GM20431 (cell line): ENCODE data around the gene COL15A1.

Experiments
- in situ Hi-C: fragments of 300-500 bp; cut with MseI, MboI; formaldehyde crosslinking; loops from one replicate; pipeline ENCODE4 v1.15.0; 2020; ENCODE audit warnings: low sequenced_read_pairs; ENCODE audit not compliant: unreplicated experiment

Gene COL15A1

DNA sequence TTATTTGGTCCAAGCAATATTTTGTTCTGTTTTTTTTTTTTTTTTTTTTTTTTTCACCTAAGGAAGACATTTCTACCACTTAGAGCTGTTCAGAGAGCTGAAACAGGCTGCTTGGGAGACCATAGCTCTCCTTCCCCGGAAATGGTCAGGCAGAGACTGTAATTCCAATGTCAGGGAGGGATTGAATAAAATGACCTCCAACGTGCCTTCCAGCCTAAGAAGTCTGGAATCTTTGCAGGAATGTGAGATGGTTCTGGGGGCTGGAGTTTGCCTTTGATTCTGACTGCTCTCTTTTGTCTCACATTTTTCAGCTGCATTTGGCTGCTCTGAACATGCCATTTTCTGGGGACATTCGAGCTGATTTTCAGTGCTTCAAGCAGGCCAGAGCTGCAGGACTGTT is 122.9 kb downstream of the COL15A1 start:
- in situ Hi-C loops, result no loop called here

DNA sequence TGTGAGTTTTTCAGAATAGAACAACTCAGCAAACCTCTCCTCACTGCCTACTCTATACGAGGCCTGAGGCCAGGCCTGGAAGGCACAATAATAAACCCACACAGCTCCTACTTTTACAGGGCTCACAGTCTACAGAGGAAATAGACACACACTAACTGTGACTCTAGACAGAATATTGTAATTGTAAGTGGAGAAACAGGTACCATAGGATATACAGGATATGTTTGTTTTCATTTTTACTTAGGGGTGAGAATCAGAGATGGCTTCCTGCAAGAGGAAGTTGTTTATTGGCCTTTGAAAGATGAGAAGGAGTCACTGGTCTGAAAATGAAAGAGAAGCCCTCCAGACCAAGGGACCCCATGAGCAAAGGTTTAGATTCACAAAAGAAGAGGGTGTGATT is 125.4 kb downstream of the COL15A1 start:
- in situ Hi-C loops, result no loop called here

DNA sequence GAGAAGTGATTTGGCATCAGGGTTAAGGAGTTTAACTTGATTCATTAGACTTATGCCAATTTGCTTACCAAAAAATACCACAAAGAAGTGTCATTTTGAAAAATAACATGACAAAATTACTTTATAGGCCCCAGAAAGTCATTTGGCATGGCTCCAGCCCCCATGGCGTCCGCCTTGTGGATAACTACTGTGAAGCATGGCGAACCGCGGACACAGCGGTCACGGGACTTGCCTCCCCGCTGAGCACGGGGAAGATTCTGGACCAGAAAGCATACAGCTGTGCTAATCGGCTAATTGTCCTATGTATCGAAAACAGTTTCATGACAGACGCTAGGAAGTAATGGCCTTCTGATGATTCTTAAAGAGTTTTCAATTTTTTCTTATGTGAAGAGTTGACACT is 125.8 kb downstream of the COL15A1 start:
- in situ Hi-C loops, result no loop called here

DNA sequence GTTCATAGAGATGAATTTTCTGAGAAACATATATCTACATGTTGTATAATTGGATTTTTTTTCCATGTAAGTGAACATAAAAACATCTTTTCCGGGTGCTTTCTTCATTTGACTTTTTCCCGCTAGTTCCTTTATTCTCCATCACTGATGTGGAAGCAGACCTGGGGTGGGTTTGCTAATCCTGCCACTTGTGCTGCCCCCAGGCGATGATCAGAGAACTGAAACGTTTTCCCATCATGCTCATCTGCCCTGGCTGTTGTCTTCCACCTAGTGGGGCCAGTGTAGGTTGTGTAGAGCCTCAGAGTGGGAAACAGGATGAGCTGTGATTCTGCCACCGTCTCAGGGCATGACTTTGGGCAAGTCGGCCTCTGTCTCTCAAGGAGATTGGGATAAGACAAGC is 127.0 kb downstream of the COL15A1 start:
- in situ Hi-C loops, result no loop called here

DNA sequence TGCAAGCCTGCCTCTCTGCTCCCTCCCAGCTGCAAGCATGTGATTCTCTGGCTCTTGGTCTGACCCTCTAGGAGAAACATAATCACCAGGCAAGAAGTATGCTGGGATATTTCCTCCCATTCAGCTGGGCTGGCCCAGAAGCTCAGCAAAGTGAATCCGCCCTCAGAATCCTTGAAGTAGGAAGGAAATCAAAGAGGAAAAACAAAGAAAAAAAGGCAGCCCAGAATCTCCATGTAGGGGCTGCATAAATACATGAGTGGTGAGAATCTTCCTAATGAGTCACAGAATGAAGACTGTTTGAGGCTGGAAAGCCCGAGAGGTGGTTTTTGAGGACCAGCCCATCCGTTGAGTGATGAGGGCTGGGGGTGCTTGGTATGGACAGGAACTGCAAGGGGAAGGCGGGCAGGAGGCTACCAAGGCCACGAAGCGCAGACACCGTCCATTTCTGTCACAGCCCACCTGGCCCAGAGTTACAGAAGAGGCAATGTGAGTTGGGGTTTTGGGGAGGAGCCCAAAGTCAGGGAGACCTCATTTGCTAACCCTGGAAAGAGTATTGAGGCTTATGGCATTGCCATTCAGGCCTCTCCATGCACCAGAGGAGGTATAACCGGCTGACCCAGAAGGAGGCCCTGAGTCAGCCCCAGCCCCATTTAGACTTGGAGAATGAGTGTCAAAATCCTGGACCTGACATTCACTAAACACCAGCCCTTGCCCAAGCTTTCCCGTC is 127.8 kb downstream of the COL15A1 start:
- in situ Hi-C loops, result no loop called here

DNA sequence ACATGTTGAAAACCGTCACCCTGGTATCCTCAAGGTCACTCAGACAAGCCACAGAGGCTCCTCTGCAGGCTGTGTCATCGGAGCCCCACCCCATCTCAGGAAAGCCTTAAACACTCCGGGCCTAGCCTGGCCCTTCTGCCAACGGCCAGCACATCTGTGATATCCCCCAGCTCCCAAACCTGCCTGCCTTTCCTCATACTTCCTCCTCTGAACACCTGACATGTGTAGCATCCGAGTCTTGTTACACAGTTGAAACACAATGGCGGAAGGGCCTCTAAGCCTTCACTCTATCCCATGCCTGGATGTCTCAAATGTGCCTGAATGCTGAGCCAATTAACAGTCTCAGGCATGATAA is 128.3 kb downstream of the COL15A1 start:
- in situ Hi-C loops, result no loop called here

DNA sequence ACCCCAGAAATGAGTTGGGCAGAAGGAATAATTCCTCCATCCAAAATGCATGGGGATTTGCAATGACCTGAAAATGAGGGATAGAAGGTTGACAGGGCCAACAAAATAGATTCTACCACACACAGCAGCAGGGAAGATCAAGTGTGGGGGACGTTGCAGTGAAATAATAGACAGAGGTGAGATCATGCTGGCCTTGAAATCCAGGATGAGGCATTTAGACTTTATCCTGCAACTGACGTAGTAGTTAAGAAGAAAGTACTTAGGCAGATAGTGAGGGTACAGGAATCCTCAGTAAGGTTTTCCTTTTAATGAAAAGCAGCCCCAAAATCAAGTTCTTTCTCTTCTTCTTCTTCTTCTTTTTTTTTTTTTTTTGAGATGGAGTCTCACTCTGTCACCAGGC is 129.6 kb downstream of the COL15A1 start:
- in situ Hi-C loops, result no loop called here

DNA sequence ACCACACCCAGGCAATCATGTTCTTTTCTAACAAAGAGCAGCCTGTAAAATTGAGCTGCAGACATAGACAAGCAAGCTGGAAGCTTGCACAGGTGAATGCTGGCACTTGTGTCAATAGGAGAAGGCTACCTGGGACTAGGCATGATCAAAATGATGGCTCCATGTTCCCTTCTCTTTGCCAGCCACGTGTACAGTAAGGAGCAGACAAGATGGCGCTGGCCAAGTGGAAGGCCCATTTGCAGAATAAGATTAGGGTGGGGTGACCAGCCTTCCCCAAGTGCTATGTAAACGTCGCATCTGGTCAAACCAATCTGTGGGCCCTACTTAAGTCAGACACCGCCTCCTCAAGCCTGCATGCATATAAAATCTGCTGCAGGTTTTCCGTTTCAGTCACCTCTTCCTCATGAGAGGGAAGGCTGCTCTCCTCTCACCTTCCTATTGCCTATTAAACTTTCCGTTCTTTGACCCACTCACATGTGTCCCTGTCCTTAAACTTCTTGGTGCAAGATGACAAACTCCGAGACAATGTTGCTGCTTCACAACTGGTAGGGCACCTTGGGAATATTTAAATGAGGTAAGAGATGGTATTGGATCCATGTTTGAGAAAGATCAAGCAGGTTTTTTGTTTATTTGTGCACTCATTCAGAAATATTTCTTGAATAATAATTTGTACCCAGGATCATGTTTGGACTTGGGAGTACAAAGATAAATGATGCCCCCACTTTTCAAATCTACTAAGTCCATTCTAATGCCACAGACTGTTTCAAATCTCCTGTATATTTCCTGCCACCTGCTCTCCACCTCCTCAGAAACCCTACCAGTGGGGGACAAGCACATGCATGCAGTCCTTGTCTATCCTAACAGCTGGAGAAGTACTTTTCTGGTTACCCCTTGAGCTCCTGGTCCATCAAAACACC is 130.5 kb downstream of the COL15A1 start:
- in situ Hi-C loops, result no loop called here

DNA sequence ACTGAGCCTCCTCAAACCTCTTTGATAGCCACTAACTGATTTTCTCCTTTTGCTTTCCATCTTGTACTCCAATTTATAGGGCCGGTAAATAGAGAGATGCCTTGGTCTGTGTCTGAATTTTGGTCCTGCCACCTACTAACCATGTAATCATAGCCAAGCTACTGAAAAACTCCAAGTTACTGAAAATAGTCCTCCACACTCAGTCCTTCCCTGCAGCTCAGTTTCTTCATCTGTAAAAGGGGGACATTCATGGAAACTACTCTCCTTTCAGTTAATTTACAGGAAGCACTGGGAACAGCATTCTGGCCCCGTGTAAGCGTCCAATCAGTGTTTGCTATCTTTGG is 131.2 kb downstream of the COL15A1 start:
- in situ Hi-C loops, result no loop called here

DNA sequence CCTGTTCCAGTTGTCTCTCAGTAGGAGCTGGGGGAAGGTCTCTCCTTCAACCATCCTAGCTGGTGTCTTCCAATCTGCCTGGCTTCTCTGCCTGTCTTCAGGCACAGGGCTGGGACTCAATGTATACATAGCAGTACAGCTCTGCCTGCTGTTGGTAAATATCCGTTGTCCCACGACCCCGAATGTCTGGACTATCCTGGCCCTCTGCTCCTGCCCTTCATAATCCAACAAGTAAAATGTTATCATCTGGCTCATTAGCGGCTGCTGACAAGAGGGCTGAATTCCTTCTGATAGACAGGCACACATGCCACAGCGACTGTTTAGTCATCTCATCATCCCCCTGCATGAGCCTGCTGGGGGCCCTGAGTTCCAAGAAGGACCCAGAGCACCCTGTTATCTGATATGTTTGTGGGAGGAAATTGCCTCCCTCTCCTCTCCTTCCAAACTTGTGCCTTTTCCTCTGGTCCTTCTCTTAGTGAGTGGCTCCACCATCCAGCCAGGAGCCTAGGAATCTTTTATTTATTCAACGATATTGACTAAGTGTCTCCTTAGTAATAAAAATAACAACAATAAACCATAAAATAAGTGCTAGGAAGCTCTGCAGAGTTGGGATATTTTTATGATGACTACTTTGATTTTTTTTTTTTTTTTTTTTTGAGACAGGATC is 131.7 kb downstream of the COL15A1 start:
- in situ Hi-C loops, result no loop called here

DNA sequence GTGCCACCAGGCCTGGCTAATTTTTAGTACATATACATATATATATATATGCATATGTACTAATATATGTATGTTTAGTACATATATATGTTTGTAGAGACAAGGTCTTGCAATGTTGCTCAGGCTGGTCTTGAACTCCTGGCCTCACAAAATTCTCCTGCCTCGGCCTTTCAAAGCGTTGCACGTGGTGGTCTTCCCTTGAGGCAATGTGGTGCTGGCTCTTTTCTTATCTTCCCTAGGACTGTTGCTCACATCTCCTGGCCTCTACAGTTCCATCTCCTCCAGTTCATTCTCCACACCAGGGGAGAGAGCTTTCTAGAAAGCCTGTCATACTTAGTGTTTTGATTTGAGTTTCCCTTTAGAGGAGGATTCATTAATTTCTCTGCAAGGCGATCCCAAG is 132.3 kb downstream of the COL15A1 start:
- in situ Hi-C loops, result no loop called here

DNA sequence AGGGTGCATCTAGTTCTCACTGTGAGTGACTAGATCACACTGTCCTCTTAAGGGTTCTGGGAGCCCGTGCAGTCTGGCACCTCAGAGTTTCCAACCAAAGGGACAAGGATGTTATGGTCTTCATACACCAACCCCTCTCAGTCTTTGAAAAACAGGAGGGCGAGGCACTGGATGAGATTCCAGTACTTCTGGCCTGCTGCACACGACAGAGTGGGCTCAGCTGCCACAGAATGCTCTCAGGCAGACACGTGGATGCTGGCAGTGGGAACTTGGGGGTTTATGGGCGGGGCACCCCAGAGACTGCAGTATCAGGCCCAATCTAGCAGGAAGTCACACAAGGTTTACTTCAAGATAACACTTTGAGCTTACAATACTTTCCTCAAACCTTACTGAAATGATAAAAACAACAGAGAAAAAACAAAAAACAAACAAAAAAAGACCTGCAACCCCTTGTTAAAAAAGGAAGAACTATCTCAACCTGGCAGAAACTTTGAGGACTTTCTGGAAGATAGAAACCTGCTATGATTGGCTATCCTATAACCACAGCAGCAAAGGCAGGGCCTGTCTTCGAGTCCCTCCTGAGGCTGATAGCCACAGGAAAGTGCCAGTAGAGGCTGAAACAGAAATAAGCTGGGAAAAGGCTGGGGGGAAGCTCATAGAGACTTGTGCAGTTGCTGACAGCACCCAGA is 132.9 kb downstream of the COL15A1 start:
- in situ Hi-C loops, result no loop called here

DNA sequence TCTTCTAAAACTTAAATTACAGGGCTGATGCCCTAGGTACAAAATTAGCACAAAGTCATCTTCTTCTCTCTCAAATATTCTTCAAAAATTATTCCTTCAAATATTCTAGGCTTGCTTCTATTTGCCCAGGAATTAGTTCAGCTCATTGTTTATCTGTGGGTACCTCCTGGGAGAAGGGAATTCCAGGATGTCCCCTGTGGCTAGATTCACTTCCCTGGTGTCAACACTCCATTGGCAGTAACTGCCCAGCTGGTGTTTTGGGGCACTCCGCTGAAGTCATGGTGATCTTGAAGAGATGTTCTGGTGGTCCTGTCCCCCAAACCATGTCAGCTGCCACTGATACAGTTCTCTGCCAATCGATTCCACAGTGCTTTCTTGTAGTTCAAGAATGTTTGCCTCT is 135.0 kb downstream of the COL15A1 start:
- in situ Hi-C loops, result no loop called here

DNA sequence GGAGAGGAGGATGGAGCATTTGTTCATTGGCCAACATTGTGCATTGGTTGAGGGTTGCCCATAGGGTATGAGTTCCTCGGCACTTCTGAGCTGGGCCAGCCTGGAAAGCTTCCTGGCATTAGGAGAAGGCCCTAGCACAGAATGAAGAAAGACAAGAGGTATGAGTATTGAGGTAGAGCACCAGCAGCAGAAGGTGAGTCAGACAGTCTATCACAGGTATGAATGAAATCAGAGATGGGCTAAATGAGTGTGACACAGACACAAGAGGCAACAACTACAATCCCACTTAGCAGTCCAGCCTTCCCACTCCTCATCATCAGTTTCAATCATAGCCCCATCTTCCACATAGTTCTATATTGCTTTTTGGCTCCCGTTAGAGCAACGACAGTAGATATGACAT is 135.8 kb downstream of the COL15A1 start:
- in situ Hi-C loops, result no loop called here

DNA sequence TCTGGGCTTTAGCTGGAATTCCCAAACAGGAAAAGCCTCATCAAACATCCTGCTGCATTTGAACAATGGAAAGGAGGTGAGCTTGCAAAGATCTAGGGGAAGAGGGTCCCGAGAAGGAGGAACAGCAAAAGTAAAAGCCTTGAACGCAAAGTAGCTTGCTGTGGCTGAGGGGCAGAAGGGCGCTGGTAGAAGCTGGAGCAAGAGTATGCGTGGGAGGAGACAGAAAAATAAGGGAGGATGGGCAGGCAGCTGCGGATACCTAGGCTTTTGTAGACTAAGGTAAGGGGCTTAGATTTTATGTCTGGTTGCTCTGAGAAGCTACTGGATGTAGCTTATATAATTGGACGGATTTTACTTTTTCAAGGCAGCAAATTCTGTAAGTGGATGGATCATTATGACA is 139.3 kb downstream of the COL15A1 start:
- in situ Hi-C loops, result no loop called here

DNA sequence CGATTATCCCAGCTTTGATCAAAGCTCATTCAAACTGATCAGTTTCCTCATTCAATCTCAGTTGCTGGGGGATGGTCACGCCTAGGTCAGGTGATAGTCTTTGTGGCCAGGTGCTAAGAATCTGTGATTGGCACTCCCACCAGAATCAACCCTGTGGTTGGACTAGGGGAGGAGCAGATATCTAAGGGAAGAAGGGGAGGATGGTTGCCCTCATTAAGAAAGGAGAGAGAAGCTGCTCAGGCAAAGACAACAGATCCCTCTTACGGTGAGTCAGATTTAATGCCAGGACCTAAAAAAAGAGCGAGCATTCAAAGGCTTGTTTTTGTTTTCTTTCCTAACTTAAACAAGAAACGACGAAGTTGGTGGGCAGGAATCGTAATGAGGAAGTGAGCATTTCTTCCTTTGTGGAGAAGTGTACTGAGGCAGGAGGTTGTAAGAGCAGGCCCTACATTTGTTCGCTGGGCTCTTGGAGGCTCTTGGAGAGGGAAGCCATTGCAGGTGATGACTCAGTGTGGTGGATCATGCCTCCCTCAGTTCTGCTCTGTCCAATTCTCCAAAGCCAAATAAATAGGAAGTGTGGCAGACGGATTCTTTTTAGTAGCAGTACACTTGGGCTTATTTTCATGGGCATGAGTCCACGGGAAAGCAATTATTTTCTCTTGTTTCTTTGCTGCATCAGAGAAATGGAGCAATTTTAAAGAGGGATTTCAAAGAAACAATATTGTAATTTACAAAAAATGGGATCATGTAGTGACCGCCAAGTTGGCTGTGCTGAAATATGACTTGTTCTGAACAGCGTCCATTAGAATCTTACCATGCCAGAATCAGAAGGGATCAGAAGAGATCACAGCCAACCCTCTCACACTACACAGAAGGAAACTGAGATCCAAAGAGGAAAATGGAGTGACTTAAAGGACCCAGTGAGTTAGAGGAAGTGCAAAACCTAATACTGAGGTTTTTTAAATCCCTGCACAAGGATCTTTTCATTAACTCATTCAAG is 142.5 kb downstream of the COL15A1 start:
- in situ Hi-C loops, result no loop called here

DNA sequence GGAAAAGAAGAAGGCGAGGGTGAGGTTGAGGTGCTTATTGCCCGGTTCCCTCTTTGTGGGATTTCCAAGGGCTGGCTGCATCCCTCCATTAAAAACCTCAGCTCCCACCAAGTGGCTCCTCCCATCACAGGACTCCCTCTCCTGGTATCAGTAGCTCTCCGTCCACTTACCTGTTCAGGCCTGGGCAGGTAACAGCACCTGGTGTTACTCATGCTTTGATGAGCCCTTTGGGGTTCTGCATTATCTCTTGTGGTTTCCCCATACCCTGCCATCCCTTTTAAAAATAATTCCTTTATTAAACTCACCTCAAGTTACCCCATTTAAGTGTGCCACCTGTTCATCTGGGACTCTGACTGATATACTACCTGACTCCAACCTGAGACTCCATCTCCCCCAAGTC is 143.8 kb downstream of the COL15A1 start:
- in situ Hi-C loops, result no loop called here

DNA sequence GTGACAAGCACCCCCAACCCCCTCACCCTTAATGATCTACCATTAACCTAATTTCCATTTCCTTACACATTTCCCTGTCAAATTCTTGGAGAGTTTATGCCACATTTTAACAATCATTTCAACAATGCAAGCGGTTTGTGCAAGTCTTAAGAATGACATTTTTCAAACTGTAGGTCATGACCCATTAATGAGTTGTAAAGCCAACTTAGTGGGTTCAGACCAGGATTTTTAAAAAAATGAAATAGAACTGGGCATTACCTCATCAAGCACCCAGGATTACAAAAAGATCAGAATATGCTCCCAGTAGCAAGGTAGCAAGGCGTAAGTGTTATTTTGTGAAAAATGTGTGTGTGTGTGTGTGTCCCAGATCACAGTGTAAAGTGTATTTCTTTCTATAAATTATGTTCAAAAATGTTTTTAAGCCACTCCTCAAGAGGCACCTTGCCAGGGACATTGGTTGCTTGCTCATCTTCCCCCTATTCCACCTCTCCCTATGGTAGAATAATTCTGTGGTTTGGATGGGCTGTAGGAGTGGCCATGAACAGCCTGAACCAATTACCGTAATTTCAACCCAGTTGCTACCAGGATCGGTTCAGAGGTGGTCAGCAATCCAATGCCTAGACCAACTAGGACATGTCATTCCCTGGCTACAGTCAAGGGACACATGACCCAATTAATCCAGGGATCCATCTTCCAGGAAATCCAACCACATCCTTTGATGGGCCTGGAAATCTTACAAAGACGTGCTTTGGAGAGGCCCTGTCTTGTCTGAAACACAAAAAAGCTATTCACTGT is 146.8 kb downstream of the COL15A1 start:
- in situ Hi-C loops, result no loop called here
